GM12878 (cell line): ENCODE measurements around the gene SCCPDH. TPM values are rescaled to one million over a fixed set of nuclear protein-coding genes. Genes with fewer than 3 reads are reported as not detected.
A peak's percentile ranks its signal among the peaks of the same experiment; 100 is the strongest.

Experiments used
- ATAC-seq: fragments of 200-7000 bp; cut with Tn5 transposase; 3 replicates; pipeline ENCODE4 v1.9.1; 2020; ENCODE audit warnings: mild to moderate bottlenecking, moderate library complexity
- BruUV-seq: library from RNA; stranded (reverse); fragments of 400-500 nt; replicated peaks from 2 replicates; lab custom pipeline; 2021; lab: Mats Ljungman, UMichigan
- CTCF ChIA-PET: fragments of 300-600 bp; sonication (Branson Sonifier 250); formaldehyde crosslinking; extraction: SDS; loops from one replicate; lab custom pipeline; 2021; ENCODE audit warnings: inconsistent platforms; lab: Yijun Ruan, JAX
- POLR2A ChIA-PET: fragments of 350-600 bp; formaldehyde crosslinking; extraction: SDS; loops from one replicate; lab custom pipeline; 2021; ENCODE audit warnings: inconsistent platforms; lab: Charles Lee
- RAD21 ChIA-PET: fragments of 300-600 bp; sonication (Branson Sonifier 250); formaldehyde crosslinking; loops from one replicate; lab custom pipeline; 2023; ENCODE audit warnings: antibody characterized with exemption; ENCODE audit not compliant: unreplicated experiment; lab: Charles Lee
- SMC1A ChIA-PET: fragments of 300-600 bp; sonication (Branson Sonifier 250); formaldehyde crosslinking; loops from one replicate; lab custom pipeline; 2023; ENCODE audit not compliant: unreplicated experiment, uncharacterized antibody; lab: Charles Lee
- DNase-seq: peaks from one replicate; pipeline ENCODE4 v3.0.0-alpha.2; 2011; ENCODE audit warnings: low read depth, low spot score
- FAIRE-seq: peaks from 3 replicates; lab custom pipeline; 2011; peaks lifted over from hg19 to GRCh38; lab: Jason Lieb, UNC
- H2AFZ ChIP-seq: 2 replicates; pipeline ENCODE4 v1.6.0; 2011; ENCODE audit warnings: low read depth, low read length, control low read depth; ENCODE audit not compliant: control insufficient read depth
- H3K27ac ChIP-seq: 2 replicates; pipeline ENCODE4 v1.5.1; 2011; ENCODE audit warnings: control low read depth; ENCODE audit not compliant: control insufficient read depth, insufficient read depth
- H3K27me3 ChIP-seq, 2 experiments: replicated peaks in 1 of 2; 2 replicates each; pipeline versions ENCODE4 v1.6.0 to v1.6.1; 2011; ENCODE audit warnings: low read length in 1 of 2; ENCODE audit not compliant: control insufficient read depth in 2 of 2, insufficient read depth in 2 of 2
- H3K36me3 ChIP-seq, 2 experiments: 2 replicates each; pipeline ENCODE4 v1.5.1; 2011; ENCODE audit warnings: low read length in 1 of 2; ENCODE audit not compliant: control insufficient read depth in 2 of 2, insufficient read depth in 2 of 2
- H3K4me1 ChIP-seq: 2 replicates; pipeline ENCODE4 v1.6.1; 2011; ENCODE audit warnings: mild to moderate bottlenecking, low read length, moderate library complexity, mixed read lengths; ENCODE audit not compliant: control insufficient read depth, insufficient read depth
- H3K4me2 ChIP-seq: 2 replicates; pipeline ENCODE4 v1.6.0; 2011; ENCODE audit warnings: control low read depth; ENCODE audit not compliant: control insufficient read depth, insufficient read depth
- H3K4me3 ChIP-seq: fragments of 200-600 bp; sonication (generic); 2 replicates; pipeline ENCODE4 v1.5.1; 2016
- H3K79me2 ChIP-seq: 2 replicates; pipeline ENCODE4 v1.6.0; 2011; ENCODE audit warnings: low read length; ENCODE audit not compliant: control insufficient read depth, insufficient read depth
- H3K9ac ChIP-seq: 2 replicates; pipeline ENCODE4 v1.8.0; 2011; ENCODE audit warnings: low read length, control low read depth, mixed read lengths; ENCODE audit not compliant: control insufficient read depth, insufficient read depth
- H3K9me3 ChIP-seq: replicated peaks from 3 replicates; pipeline ENCODE4 v1.5.1; 2011; ENCODE audit warnings: mild to moderate bottlenecking, low read length; ENCODE audit not compliant: control insufficient read depth, insufficient read depth
- H4K20me1 ChIP-seq: 2 replicates; pipeline ENCODE4 v1.6.0; 2011; ENCODE audit not compliant: control insufficient read depth, insufficient read depth
- CEBPB ChIP-seq, 2 experiments: fragments of 150-350 bp in 1 of 2; IDR thresholded peaks; 2 replicates each; pipeline ENCODE4 v1.6.1; 2012 to 2014; ENCODE audit warnings: low read depth in 2 of 2, low read length in 2 of 2, borderline replicate concordance in 1 of 2, inconsistent platforms in 1 of 2
- IKZF1 ChIP-seq: fragments of 450-650 bp; conservative IDR thresholded peaks from 2 replicates; pipeline ENCODE4 v1.6.1; 2017; ENCODE audit warnings: antibody characterized with exemption, mild to moderate bottlenecking
- JUNB ChIP-seq: IDR thresholded peaks from 2 replicates; pipeline ENCODE4 v1.6.1; 2016; ENCODE audit warnings: antibody characterized with exemption, mild to moderate bottlenecking
- JUND ChIP-seq: IDR thresholded peaks from 2 replicates; pipeline ENCODE4 v1.6.1; 2012; ENCODE audit warnings: low read depth, mild to moderate bottlenecking, low read length, improper control_type of control experiment, moderate library complexity
- NFYB ChIP-seq: IDR thresholded peaks from 2 replicates; pipeline ENCODE4 v1.6.1; 2011; ENCODE audit warnings: low read depth, mild to moderate bottlenecking, low read length, improper control_type of control experiment, moderate library complexity; ENCODE audit not compliant: insufficient read depth
- NR2F1 ChIP-seq: fragments of 450-650 bp; conservative IDR thresholded peaks from 2 replicates; pipeline ENCODE4 v1.6.1; 2017; ENCODE audit warnings: mild to moderate bottlenecking
- RAD21 ChIP-seq: IDR thresholded peaks from 2 replicates; pipeline ENCODE4 v1.6.1; 2011; ENCODE audit warnings: mild to moderate bottlenecking, low read depth, low read length, moderate library complexity; ENCODE audit not compliant: insufficient read depth
- RUNX3 ChIP-seq: IDR thresholded peaks from 2 replicates; pipeline ENCODE4 v1.6.1; 2012; ENCODE audit warnings: low read length, inconsistent platforms
- SRF ChIP-seq, 2 experiments: IDR thresholded peaks; 2 replicates each; pipeline ENCODE4 v1.6.1; 2011; ENCODE audit warnings: low read depth in 2 of 2, low read length in 2 of 2, mild to moderate bottlenecking in 1 of 2, moderate library complexity in 1 of 2
- TCF3 ChIP-seq: IDR thresholded peaks from 2 replicates; pipeline ENCODE4 v1.6.1; 2012; ENCODE audit warnings: low read depth, mild to moderate bottlenecking, low read length, borderline replicate concordance; ENCODE audit not compliant: insufficient read depth
- WGBS: methylation state at CpG from one replicate; pipeline ENCODE4 v1.1.6; 2016; ENCODE audit warnings: low lambda C conversion rate; ENCODE audit not compliant: insufficient replicate concordance, insufficient coverage; ENCODE audit errors: missing lambda C conversion rate; 5-methylcytosine and 5-hydroxymethylcytosine counted together
- in situ Hi-C: fragments of 300-500 bp; cut with MboI; formaldehyde crosslinking; loops from 9 replicates; pipeline ENCODE4 v1.14.3; 2018; ENCODE audit warnings: mixed read lengths
- intact Hi-C: fragments of 100-400 bp; cut with micrococcal nuclease; formaldehyde crosslinking; loops from one replicate; pipeline ENCODE4 v1.14.2; 2022; ENCODE audit not compliant: unreplicated experiment
- polyA plus RNA-seq, 11 experiments: library from polyadenylated mRNA; depleted of rRNA in 4 of 11; unstranded in 6 of 11; stranded (reverse) in 5 of 11; fragments of >200 nt; fragmentation: Nextera tagmentation in 4 of 11; fragmentation: Illumina TruSeq in 1 of 11; extraction: Ambion mirVana in 4 of 11; extraction: Trizol in 1 of 11; gene quantifications; 1 replicate in 1 of 11; 2 replicates in 10 of 11; pipeline versions ENCODE4 v1.2.1 to v1.2.3, GENCODE V29; 2011 to 2016; ENCODE audit warnings: inconsistent platforms in 2 of 11, missing spikeins in 2 of 11, low read depth in 1 of 11
- total RNA-seq, 4 experiments: library from RNA; depleted of rRNA in 3 of 4; stranded (reverse); fragments of >200 nt in 3 of 4; fragmentation: Illumina TruSeq in 1 of 4; extraction: Trizol in 1 of 4; gene quantifications; 2 replicates each; pipeline versions ENCODE4 v1.2.1 to v1.2.3, GENCODE V29; 2013 to 2021
- TF ChIP-seq, protein P1 (sequence below): fragments of 450-650 bp; IDR thresholded peaks from 2 replicates; pipeline ENCODE4 v1.6.1; 2017; ENCODE audit warnings: low read depth, mild to moderate bottlenecking, moderate library complexity
- TF ChIP-seq, protein P2 (sequence below): fragments of 450-650 bp; IDR thresholded peaks from 2 replicates; pipeline ENCODE4 v1.6.1; 2016; ENCODE audit warnings: mild to moderate bottlenecking
- TF ChIP-seq, protein P3 (sequence below), 3 experiments: IDR thresholded peaks in 2 of 3; conservative IDR thresholded peaks in 1 of 3; 2 replicates each; pipeline ENCODE4 v1.5.1; 2011; ENCODE audit warnings: low read depth in 3 of 3, low read length in 3 of 3, mild to moderate bottlenecking in 3 of 3, control low read depth in 2 of 3, moderate library complexity in 2 of 3, inconsistent platforms in 1 of 3, mixed read lengths in 1 of 3; ENCODE audit not compliant: control insufficient read depth in 2 of 3, insufficient read depth in 1 of 3; ENCODE audit errors: extremely low read depth in 1 of 3
- TF ChIP-seq, protein P4 (sequence below): fragments of 450-650 bp; IDR thresholded peaks from 2 replicates; pipeline ENCODE4 v1.6.1; 2017; ENCODE audit warnings: mild to moderate bottlenecking, low read depth, inconsistent platforms; ENCODE audit not compliant: poor library complexity, severe bottlenecking

Gene SCCPDH
- total and polyA plus RNA-seq, 10 of the 15 experiments (the other 5 are each of a cell fraction or from before 2014, with no cell fraction given) = 5.4 to 44.8 (median 24.5) TPM

DNA sequence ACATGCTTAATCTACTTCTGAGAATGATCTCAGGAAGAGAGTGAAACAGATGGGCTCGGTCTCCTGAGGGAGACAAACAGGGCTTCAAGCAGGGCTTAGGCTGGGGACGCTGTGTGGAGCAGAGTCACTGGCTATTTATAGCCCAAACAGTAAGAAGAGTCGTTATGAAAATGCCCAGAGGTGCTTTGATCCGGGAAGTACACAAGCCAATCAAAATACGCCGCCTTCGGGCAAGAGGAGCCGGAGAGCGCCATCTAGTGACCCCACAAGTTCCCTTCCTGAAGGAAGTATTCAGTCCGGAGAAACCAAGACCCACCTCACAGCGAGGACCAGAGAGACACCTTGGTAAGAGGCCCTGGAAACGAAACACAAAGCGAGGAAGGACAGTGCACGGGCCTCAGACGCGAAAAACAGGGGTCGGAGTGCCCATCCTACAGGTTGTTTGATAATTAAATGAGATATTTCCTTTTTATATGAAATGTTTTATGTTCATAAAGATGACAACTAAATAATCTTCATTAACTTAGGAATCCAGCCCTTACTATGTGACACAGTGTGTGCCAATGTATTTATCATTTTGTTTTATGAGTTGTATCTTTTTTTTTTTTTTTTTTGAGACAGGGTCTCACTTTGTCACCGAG, 25.0 kb upstream of the SCCPDH start:
- H3K4me1 ChIP-seq = peaks cover 4% of the 10 kb centered on the region
- no peaks in the 10 kb centered on the region for H3K27me3 ChIP-seq
- ChIA-PET SMC1A (interaction anchor here (0.7 kb wide), 1 partner anchor 804 kb away, joined by 3 read pairs; no protein-coding TSS in a partner anchor), RAD21 (interaction anchor here (1.3 kb wide), 1 partner anchor 202 kb away, joined by 4 read pairs; no protein-coding TSS in a partner anchor), CTCF (interaction anchor here (0.6 to 1.8 kb wide), 8 partner anchors 10 to 845 kb away, joined by 3 to 8 read pairs (median 4); partner anchors contain the start of gene SCCPDH), POLR2A (interaction anchor here (0.7 kb wide), 1 partner anchor 40 kb away, joined by 5 read pairs; no protein-coding TSS in a partner anchor)
- H3K79me2 ChIP-seq = no peaks in the 10 kb centered on the region
- no peaks in the 10 kb centered on the region for H3K36me3 ChIP-seq
- peak overlapping the region; percentile 26; the same call in 1 of the 2 replicates for H3K9ac ChIP-seq
- peak overlapping the region; percentile 66 for H3K4me2 ChIP-seq
- FAIRE-seq (peak; percentile 94), DNase-seq (peak; percentile 76), ATAC-seq (peak; percentile 97)
- no TSS peak for BruUV-seq
- no peaks in the 10 kb centered on the region for H4K20me1 ChIP-seq
- intact Hi-C loops (loop anchor here (1.0 to 5.0 kb wide), 5 partner anchors 10 to 1547 kb away; partner anchors contain the start of genes CNST, KIF26B and TFB2M), in situ Hi-C loops (loop anchor here (5.0 to 10.0 kb wide), 2 partner anchors 202 to 1544 kb away; partner anchors contain the start of gene KIF26B)
- H3K4me3 ChIP-seq = 0 out of 2 replicates have a peak overlapping the region, but pooled peaks have one; percentile 13
- WGBS = 1% methylated on average over 17 of the region's 18 CpGs
- peak overlapping the region; percentile 50 for H3K27ac ChIP-seq
- H2AFZ ChIP-seq = peak overlapping the region; percentile 87
- no peaks in the 10 kb centered on the region for H3K9me3 ChIP-seq
- TF ChIP-seq TCF3 (no peak), CEBPB (IDR thresholded peaks at IDR 0.05; ENCODE audit: borderline replicate concordance in 1 of 2, low read depth in 2 of 2, low read length in 2 of 2) (no peak), JUNB (peak; percentile 32; the same call in 1 of the 2 replicates), NR2F1 (0 out of 2 replicates have a peak, but pooled peaks have one; percentile 9), SRF (IDR thresholded peaks at IDR 0.05; ENCODE audit: low read depth in 2 of 2, low read length in 2 of 2) (no peak), RUNX3 (peak; percentile 56; the same call in 1 of the 2 replicates), JUND (no peak), NFYB (peak; percentile 79), RAD21 (peak; percentile 89), IKZF1 (peak; percentile 47; the same call in 1 of the 2 replicates)
- TF ChIP-seq, protein P1, sequence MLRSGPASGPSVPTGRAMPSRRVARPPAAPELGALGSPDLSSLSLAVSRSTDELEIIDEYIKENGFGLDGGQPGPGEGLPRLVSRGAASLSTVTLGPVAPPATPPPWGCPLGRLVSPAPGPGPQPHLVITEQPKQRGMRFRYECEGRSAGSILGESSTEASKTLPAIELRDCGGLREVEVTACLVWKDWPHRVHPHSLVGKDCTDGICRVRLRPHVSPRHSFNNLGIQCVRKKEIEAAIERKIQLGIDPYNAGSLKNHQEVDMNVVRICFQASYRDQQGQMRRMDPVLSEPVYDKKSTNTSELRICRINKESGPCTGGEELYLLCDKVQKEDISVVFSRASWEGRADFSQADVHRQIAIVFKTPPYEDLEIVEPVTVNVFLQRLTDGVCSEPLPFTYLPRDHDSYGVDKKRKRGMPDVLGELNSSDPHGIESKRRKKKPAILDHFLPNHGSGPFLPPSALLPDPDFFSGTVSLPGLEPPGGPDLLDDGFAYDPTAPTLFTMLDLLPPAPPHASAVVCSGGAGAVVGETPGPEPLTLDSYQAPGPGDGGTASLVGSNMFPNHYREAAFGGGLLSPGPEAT = no peak
- TF ChIP-seq, protein P2, sequence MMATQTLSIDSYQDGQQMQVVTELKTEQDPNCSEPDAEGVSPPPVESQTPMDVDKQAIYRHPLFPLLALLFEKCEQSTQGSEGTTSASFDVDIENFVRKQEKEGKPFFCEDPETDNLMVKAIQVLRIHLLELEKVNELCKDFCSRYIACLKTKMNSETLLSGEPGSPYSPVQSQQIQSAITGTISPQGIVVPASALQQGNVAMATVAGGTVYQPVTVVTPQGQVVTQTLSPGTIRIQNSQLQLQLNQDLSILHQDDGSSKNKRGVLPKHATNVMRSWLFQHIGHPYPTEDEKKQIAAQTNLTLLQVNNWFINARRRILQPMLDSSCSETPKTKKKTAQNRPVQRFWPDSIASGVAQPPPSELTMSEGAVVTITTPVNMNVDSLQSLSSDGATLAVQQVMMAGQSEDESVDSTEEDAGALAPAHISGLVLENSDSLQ = peak; percentile 79
- TF ChIP-seq, protein P3, sequence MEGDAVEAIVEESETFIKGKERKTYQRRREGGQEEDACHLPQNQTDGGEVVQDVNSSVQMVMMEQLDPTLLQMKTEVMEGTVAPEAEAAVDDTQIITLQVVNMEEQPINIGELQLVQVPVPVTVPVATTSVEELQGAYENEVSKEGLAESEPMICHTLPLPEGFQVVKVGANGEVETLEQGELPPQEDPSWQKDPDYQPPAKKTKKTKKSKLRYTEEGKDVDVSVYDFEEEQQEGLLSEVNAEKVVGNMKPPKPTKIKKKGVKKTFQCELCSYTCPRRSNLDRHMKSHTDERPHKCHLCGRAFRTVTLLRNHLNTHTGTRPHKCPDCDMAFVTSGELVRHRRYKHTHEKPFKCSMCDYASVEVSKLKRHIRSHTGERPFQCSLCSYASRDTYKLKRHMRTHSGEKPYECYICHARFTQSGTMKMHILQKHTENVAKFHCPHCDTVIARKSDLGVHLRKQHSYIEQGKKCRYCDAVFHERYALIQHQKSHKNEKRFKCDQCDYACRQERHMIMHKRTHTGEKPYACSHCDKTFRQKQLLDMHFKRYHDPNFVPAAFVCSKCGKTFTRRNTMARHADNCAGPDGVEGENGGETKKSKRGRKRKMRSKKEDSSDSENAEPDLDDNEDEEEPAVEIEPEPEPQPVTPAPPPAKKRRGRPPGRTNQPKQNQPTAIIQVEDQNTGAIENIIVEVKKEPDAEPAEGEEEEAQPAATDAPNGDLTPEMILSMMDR (IDR thresholded peaks at IDR 0.05 in 2 of 3, conservative IDR thresholded peaks at IDR 0.05 in 1 of 3; ENCODE audit: control insufficient read depth in 2 of 3, extremely low read depth in 1 of 3, insufficient read depth in 1 of 3, low read depth in 3 of 3, low read length in 3 of 3) = peak; percentile 79 to 90 (median 90)
- TF ChIP-seq, protein P4, sequence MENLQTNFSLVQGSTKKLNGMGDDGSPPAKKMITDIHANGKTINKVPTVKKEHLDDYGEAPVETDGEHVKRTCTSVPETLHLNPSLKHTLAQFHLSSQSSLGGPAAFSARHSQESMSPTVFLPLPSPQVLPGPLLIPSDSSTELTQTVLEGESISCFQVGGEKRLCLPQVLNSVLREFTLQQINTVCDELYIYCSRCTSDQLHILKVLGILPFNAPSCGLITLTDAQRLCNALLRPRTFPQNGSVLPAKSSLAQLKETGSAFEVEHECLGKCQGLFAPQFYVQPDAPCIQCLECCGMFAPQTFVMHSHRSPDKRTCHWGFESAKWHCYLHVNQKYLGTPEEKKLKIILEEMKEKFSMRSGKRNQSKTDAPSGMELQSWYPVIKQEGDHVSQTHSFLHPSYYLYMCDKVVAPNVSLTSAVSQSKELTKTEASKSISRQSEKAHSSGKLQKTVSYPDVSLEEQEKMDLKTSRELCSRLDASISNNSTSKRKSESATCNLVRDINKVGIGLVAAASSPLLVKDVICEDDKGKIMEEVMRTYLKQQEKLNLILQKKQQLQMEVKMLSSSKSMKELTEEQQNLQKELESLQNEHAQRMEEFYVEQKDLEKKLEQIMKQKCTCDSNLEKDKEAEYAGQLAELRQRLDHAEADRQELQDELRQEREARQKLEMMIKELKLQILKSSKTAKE = no peak
